ENCODE data around the gene ZNF22.

ZNF22 gene

GRCh38 chr10:44965651-44966097, 35.0 kb upstream of the ZNF22 start:
- no peak for DNase-seq

GRCh38 chr10:44966129-44966815, 34.5 kb upstream of the ZNF22 start:
- no peak for DNase-seq

- DNase-seq = no peak
Observed at GRCh38 chr10:44966816-44967509, 33.8 kb upstream of the ZNF22 start.

GRCh38 chr10:44967616-44968015, 33.1 kb upstream of the ZNF22 start:
- no peak for DNase-seq

GRCh38 chr10:44968091-44968490, 32.6 kb upstream of the ZNF22 start:
- DNase-seq = no peak

GRCh38 chr10:44968500-44969400, 32.0 kb upstream of the ZNF22 start:
- DNase-seq = no peak

- DNase-seq = no peak
Observed at GRCh38 chr10:44969854-44970253, 30.9 kb upstream of the ZNF22 start.

GRCh38 chr10:44970812-44971395, 29.8 kb upstream of the ZNF22 start:
- no peak for DNase-seq

- no peak for DNase-seq
Observed at GRCh38 chr10:44971434-44971833, 29.3 kb upstream of the ZNF22 start.

- no peak for DNase-seq
Observed at GRCh38 chr10:44971935-44972757, 28.6 kb upstream of the ZNF22 start.

- DNase-seq = no peak
Observed at GRCh38 chr10:44972874-44973306, 27.8 kb upstream of the ZNF22 start.

GRCh38 chr10:44973323-44974081, 27.2 kb upstream of the ZNF22 start:
- no peak for DNase-seq

GRCh38 chr10:44974082-44974627, 26.6 kb upstream of the ZNF22 start:
- no peak for DNase-seq

- peak in 1 of 2 experiments; percentile 35 for DNase-seq
Observed at GRCh38 chr10:44974628-44975430, 25.9 kb upstream of the ZNF22 start.

GRCh38 chr10:44975431-44976331, 25.0 kb upstream of the ZNF22 start:
- DNase-seq = no peak

- no peak for DNase-seq
Observed at GRCh38 chr10:44976352-44977198, 24.1 kb upstream of the ZNF22 start.

- no peak for DNase-seq
Observed at GRCh38 chr10:44977287-44978212, 23.2 kb upstream of the ZNF22 start.
